H1 (cell line): ENCODE data around the gene FITM1. TPM values are rescaled to one million over a fixed set of nuclear protein-coding genes. Genes with fewer than 3 reads are reported as not detected.

Source experiments
- CTCF ChIA-PET: fragments of 300-600 bp; sonication (Branson Sonifier 250); formaldehyde crosslinking; loops from one replicate; lab custom pipeline; 2021; ENCODE audit not compliant: partially characterized antibody; lab: Charles Lee
- POLR2A ChIA-PET: fragments of 300-600 bp; sonication (Branson Sonifier 250); formaldehyde crosslinking; loops from one replicate; lab custom pipeline; 2021; ENCODE audit warnings: inconsistent platforms; ENCODE audit not compliant: partially characterized antibody; lab: Charles Lee
- DNase-seq, 2 experiments: peaks; one replicate each; pipeline versions ENCODE4 v3.0.0 to v3.0.0-alpha.2; 2010 to 2022; ENCODE audit warnings: low spot score in 2 of 2, low read depth in 1 of 2, mixed read lengths in 1 of 2
- FAIRE-seq: peaks from 2 replicates; lab custom pipeline; 2011; peaks lifted over from hg19 to GRCh38; lab: Jason Lieb, UNC
- H2AFZ ChIP-seq: 2 replicates; pipeline ENCODE4 v1.8.1; 2012; ENCODE audit warnings: low read length, inconsistent platforms
- H2AK5ac ChIP-seq: 2 replicates; pipeline ENCODE4 v1.6.1; 2013; ENCODE audit warnings: low read depth, low read length
- H2BK120ac ChIP-seq: replicated peaks from 2 replicates; pipeline ENCODE3; 2013; ENCODE audit warnings: low read depth, low read length, inconsistent platforms
- H2BK12ac ChIP-seq: 2 replicates; pipeline ENCODE4 v1.6.1; 2013; ENCODE audit warnings: low read depth, low read length
- H2BK15ac ChIP-seq: 2 replicates; pipeline ENCODE4 v1.6.1; 2013; ENCODE audit warnings: low read length
- H2BK20ac ChIP-seq: 2 replicates; pipeline ENCODE4 v1.6.1; 2013; ENCODE audit warnings: low read length
- H2BK5ac ChIP-seq: 2 replicates; pipeline ENCODE4 v1.6.1; 2013; ENCODE audit warnings: low read depth, low read length
- H3K14ac ChIP-seq: 2 replicates; pipeline ENCODE4 v1.6.1; 2013; ENCODE audit warnings: inconsistent platforms; ENCODE audit not compliant: insufficient read length
- H3K18ac ChIP-seq: 2 replicates; pipeline ENCODE4 v1.6.1; 2013; ENCODE audit warnings: low read length; ENCODE audit errors: extremely low read depth
- H3K23ac ChIP-seq: 2 replicates; pipeline ENCODE4 v1.6.1; 2013; ENCODE audit warnings: inconsistent platforms; ENCODE audit not compliant: insufficient read length
- H3K23me2 ChIP-seq: 2 replicates; pipeline ENCODE4 v1.6.1; 2013; ENCODE audit warnings: low read depth, low read length
- H3K27ac ChIP-seq: 2 replicates; pipeline ENCODE4 v1.6.1; 2011; ENCODE audit warnings: low read depth, low read length, inconsistent platforms
- H3K27me3 ChIP-seq, 4 experiments: replicated peaks in 1 of 4; 1 replicate in 1 of 4; 2 replicates in 3 of 4; pipeline versions ENCODE4 v1.6.1 to v1.8.1; 2011 to 2013; ENCODE audit warnings: low read length in 3 of 4, mild to moderate bottlenecking in 3 of 4, inconsistent platforms in 2 of 4, mixed read lengths in 2 of 4, moderate library complexity in 1 of 4; ENCODE audit not compliant: control insufficient read depth in 3 of 4, insufficient read depth in 3 of 4; ENCODE audit errors: extremely low read depth in 1 of 4
- H3K36me3 ChIP-seq, 4 experiments: 2 replicates each; pipeline versions ENCODE4 v1.6.1 to v1.8.1; 2011 to 2013; ENCODE audit warnings: mild to moderate bottlenecking in 4 of 4, low read length in 3 of 4, moderate library complexity in 2 of 4, control low read depth in 1 of 4, inconsistent platforms in 1 of 4; ENCODE audit not compliant: insufficient read depth in 4 of 4, control insufficient read depth in 2 of 4
- H3K4ac ChIP-seq: replicated peaks from 2 replicates; pipeline ENCODE3; 2013; ENCODE audit warnings: low read length, low read depth, mixed read lengths, inconsistent platforms; ENCODE audit not compliant: insufficient read length
- H3K4me1 ChIP-seq, 4 experiments: replicated peaks in 1 of 4; 1 replicate in 1 of 4; 2 replicates in 3 of 4; pipeline versions ENCODE4 v1.6.1 to v1.8.1; 2011 to 2013; ENCODE audit warnings: low read length in 3 of 4, inconsistent platforms in 2 of 4, mixed read lengths in 1 of 4; ENCODE audit not compliant: insufficient read depth in 4 of 4, control insufficient read depth in 3 of 4
- H3K4me2 ChIP-seq, 2 experiments: 2 replicates each; pipeline versions ENCODE4 v1.6.1 to v1.8.1; 2011 to 2013; ENCODE audit warnings: low read depth in 2 of 2, low read length in 2 of 2, control low read depth in 1 of 2, inconsistent platforms in 1 of 2, mild to moderate bottlenecking in 1 of 2; ENCODE audit not compliant: insufficient read depth in 1 of 2
- H3K4me3 ChIP-seq, 4 experiments: fragments of 200-600, 300-600 bp in 1 of 4; sonication (generic), shearing (Covaris generic), sonication (Bioruptor Twin) in 1 of 4; 2 replicates each; pipeline versions ENCODE4 v1.5.1 to v1.8.1; 2011 to 2016; ENCODE audit warnings: low read length in 4 of 4, low read depth in 3 of 4, control low read depth in 2 of 4, inconsistent platforms in 2 of 4, mild to moderate bottlenecking in 2 of 4, mixed read lengths in 1 of 4, moderate library complexity in 1 of 4; ENCODE audit not compliant: insufficient read depth in 2 of 4; ENCODE audit errors: extremely low read depth in 1 of 4
- H3K56ac ChIP-seq: replicated peaks from 2 replicates; pipeline ENCODE3; 2013; ENCODE audit warnings: low read depth, mild to moderate bottlenecking, mixed read lengths, low read length, inconsistent platforms; ENCODE audit not compliant: insufficient read length
- H3K79me1 ChIP-seq: 2 replicates; pipeline ENCODE4 v1.6.1; 2013; ENCODE audit warnings: low read depth, low read length, control low read depth
- H3K79me2 ChIP-seq, 2 experiments: 2 replicates each; pipeline versions ENCODE4 v1.6.1 to v1.8.1; 2012 to 2013; ENCODE audit warnings: low read length in 2 of 2, mild to moderate bottlenecking in 2 of 2, inconsistent platforms in 1 of 2; ENCODE audit not compliant: insufficient read depth in 2 of 2, control insufficient read depth in 1 of 2
- H3K9ac ChIP-seq, 4 experiments: replicated peaks in 1 of 4; 1 replicate in 1 of 4; 2 replicates in 3 of 4; pipeline versions ENCODE4 v1.6.1 to v1.8.1; 2011 to 2013; ENCODE audit warnings: low read depth in 3 of 4, low read length in 3 of 4, control low read depth in 2 of 4, mild to moderate bottlenecking in 2 of 4, moderate library complexity in 2 of 4, inconsistent platforms in 1 of 4; ENCODE audit errors: extremely low read depth in 1 of 4
- H3K9me3 ChIP-seq, 2 experiments: 2 replicates each; pipeline versions ENCODE4 v1.6.1 to v1.8.1; 2012 to 2013; ENCODE audit warnings: mild to moderate bottlenecking in 2 of 2, moderate library complexity in 2 of 2, control low read depth in 1 of 2, inconsistent platforms in 1 of 2, low read depth in 1 of 2, low read length in 1 of 2, mixed read lengths in 1 of 2; ENCODE audit not compliant: insufficient read depth in 2 of 2
- H4K20me1 ChIP-seq, 2 experiments: replicated peaks in 1 of 2; 2 replicates each; pipeline versions ENCODE3 to v1.8.1; 2011 to 2013; ENCODE audit warnings: inconsistent platforms in 2 of 2, low read length in 2 of 2, mild to moderate bottlenecking in 1 of 2; ENCODE audit not compliant: insufficient read depth in 2 of 2, control insufficient read depth in 1 of 2
- H4K5ac ChIP-seq: 2 replicates; pipeline ENCODE4 v1.6.1; 2013; ENCODE audit warnings: low read length, low read depth, mixed read lengths, inconsistent platforms; ENCODE audit not compliant: insufficient read length
- H4K8ac ChIP-seq: 2 replicates; pipeline ENCODE4 v1.8.0; 2013; ENCODE audit warnings: mild to moderate bottlenecking, moderate library complexity, low read length, inconsistent platforms; ENCODE audit not compliant: insufficient read depth; ENCODE audit errors: extremely low read depth
- H4K91ac ChIP-seq: replicated peaks from 2 replicates; pipeline ENCODE3; 2013; ENCODE audit warnings: low read length, mixed read lengths, inconsistent platforms; ENCODE audit not compliant: insufficient read length
- ASH2L ChIP-seq: fragments of 200-600, 300-600 bp; sonication (generic); IDR thresholded peaks from one replicate; pipeline ENCODE4 v1.7.1; 2017; ENCODE audit warnings: low read length
- BCL11A ChIP-seq, 2 experiments: IDR thresholded peaks; one replicate each; pipeline ENCODE4 v1.6.1; 2011; ENCODE audit warnings: low read depth in 2 of 2, low read length in 2 of 2, mild to moderate bottlenecking in 2 of 2
- BRCA1 ChIP-seq: IDR thresholded peaks from 2 replicates; pipeline ENCODE4 v1.6.1; 2012; ENCODE audit warnings: low read depth, low read length, improper control_type of control experiment
- CHD1 ChIP-seq: IDR thresholded peaks from 2 replicates; pipeline ENCODE4 v1.6.1; 2012; ENCODE audit warnings: low read depth, low read length, improper control_type of control experiment
- CTBP2 ChIP-seq: IDR thresholded peaks from 2 replicates; pipeline ENCODE4 v1.7.0; 2011; ENCODE audit warnings: borderline replicate concordance, mild to moderate bottlenecking, moderate library complexity, mixed read lengths, low read length; ENCODE audit not compliant: insufficient read depth, insufficient read length
- GTF2F1 ChIP-seq: IDR thresholded peaks from 2 replicates; pipeline ENCODE4 v1.6.1; 2012; ENCODE audit warnings: low read depth, low read length, improper control_type of control experiment, borderline replicate concordance
- JUND ChIP-seq: IDR thresholded peaks from 2 replicates; pipeline ENCODE4 v1.6.1; 2011; ENCODE audit warnings: mild to moderate bottlenecking, improper control_type of control experiment, low read length
- KDM1A ChIP-seq: fragments of 200-600, 300-600 bp; sonication (generic); IDR thresholded peaks from 2 replicates; pipeline ENCODE4 v1.7.1; 2016; ENCODE audit warnings: mild to moderate bottlenecking, low read length, borderline replicate concordance
- KDM4A ChIP-seq: IDR thresholded peaks from one replicate; pipeline ENCODE4 v1.7.1; 2012; ENCODE audit warnings: low read depth, mild to moderate bottlenecking, moderate library complexity, low read length, inconsistent platforms; ENCODE audit not compliant: severe bottlenecking
- KDM5A ChIP-seq: fragments of 200-600 bp; IDR thresholded peaks from 2 replicates; pipeline ENCODE4 v1.7.1; 2012; ENCODE audit warnings: mild to moderate bottlenecking, low read length, inconsistent platforms, mixed read lengths
- PHF8 ChIP-seq: fragments of 200-600 bp; sonication (generic); conservative IDR thresholded peaks from 2 replicates; pipeline ENCODE4 v1.7.1; 2012; ENCODE audit warnings: low read depth, mild to moderate bottlenecking, inconsistent platforms, low read length, moderate library complexity
- SIX5 ChIP-seq: IDR thresholded peaks from 2 replicates; pipeline ENCODE4 v1.6.1; 2011; ENCODE audit warnings: mild to moderate bottlenecking, low read depth, low read length
- SUZ12 ChIP-seq: fragments of 200-600 bp; sonication (generic); IDR thresholded peaks from 2 replicates; pipeline ENCODE4 v1.6.1; 2012; ENCODE audit warnings: mild to moderate bottlenecking, inconsistent platforms, low read length, moderate library complexity, mixed read lengths
- USF2 ChIP-seq: IDR thresholded peaks from 2 replicates; pipeline ENCODE4 v1.6.1; 2011; ENCODE audit warnings: low read length, improper control_type of control experiment
- WGBS, 2 experiments: shearing (Covaris generic) in 1 of 2; methylation state at CpG; one replicate each; pipeline versions ENCODE4 v1.1.6 to v1.1.7; 2013 to 2015; ENCODE audit warnings: low lambda C conversion rate in 2 of 2, mixed read lengths in 2 of 2, inconsistent platforms in 1 of 2, low coverage in 1 of 2, missing lambda C conversion rate in 1 of 2; ENCODE audit not compliant: insufficient replicate concordance in 2 of 2, insufficient coverage in 1 of 2, insufficient read length in 1 of 2; ENCODE audit errors: extremely low coverage in 1 of 2, missing lambda C conversion rate in 1 of 2; 5-methylcytosine and 5-hydroxymethylcytosine counted together
- polyA plus RNA-seq, 7 experiments: library from polyadenylated mRNA; depleted of rRNA in 3 of 7; stranded (reverse) in 5 of 7; unstranded in 2 of 7; fragments of >200 nt in 5 of 7; fragments of 200-250 nt in 2 of 7; gene quantifications; 1 replicate in 5 of 7; 2 replicates in 1 of 7; 4 replicates in 1 of 7; pipeline versions ENCODE4 v1.2.1 to v1.2.3, GENCODE V29; 2011 to 2013; ENCODE audit warnings: missing spikeins in 2 of 7, mixed read lengths in 2 of 7
- total RNA-seq: library from RNA; stranded (reverse); fragmentation: NEBNext Ultra II Directional; extraction: Animal tissue kit (Norgen Biotek cat#: 25700); gene quantifications from 2 replicates; pipeline ENCODE4 v1.2.1, GENCODE V29; 2021

Gene FITM1
- total and polyA plus RNA-seq, 2 of the 8 experiments (the other 6 are each of a cell fraction or from before 2014, with no cell fraction given): 0.53 to 0.76 TPM

GRCh38 chr14:24122416-24122815 lies 8.0 kb upstream of the FITM1 start:
- Histone ChIP-seq H3K4me1 (no peaks in the 10 kb centered on the region), H3K79me2 (no peaks in the 10 kb centered on the region), H3K79me1 (no peaks in the 10 kb centered on the region), H3K56ac (no peak overlapping the region), H3K9ac (no peak overlapping the region), H2BK5ac (no peak overlapping the region), H2BK15ac (no peak overlapping the region), H3K36me3 (peaks cover 14 to 39% (median 32%) of the 10 kb centered on the region in 4 experiments), H3K27ac (no peak overlapping the region), H3K18ac (no peak overlapping the region), H2BK12ac (no peak overlapping the region), H3K9me3 (no peaks in the 10 kb centered on the region), H4K8ac (no peak overlapping the region), H3K23me2 (no peaks in the 10 kb centered on the region), H2BK120ac (no peak overlapping the region), H2AFZ (no peak overlapping the region), H4K91ac (no peak overlapping the region), H3K14ac (no peak overlapping the region), H2BK20ac (no peak overlapping the region), H3K4me2 (no peak overlapping the region), H3K4ac (no peak overlapping the region), H4K20me1 (peaks cover 0 to 3% of the 10 kb centered on the region in 2 experiments), H2AK5ac (no peak overlapping the region), H4K5ac (no peak overlapping the region), H3K4me3 (no peak overlapping the region), H3K23ac (no peak overlapping the region), H3K27me3 (no peaks in the 10 kb centered on the region)
- FAIRE-seq (no peak), DNase-seq (no peak)
- ChIA-PET POLR2A (interaction anchor here (0.8 to 11.1 kb wide), 8 partner anchors 6 to 84 kb away, joined by 3 to 96 read pairs (median 6); partner anchors contain the start of genes DCAF11, FITM1 and NRL), CTCF (interaction anchor here (0.8 to 1.6 kb wide), 2 partner anchors 15 to 32 kb away, joined by 3 to 4 read pairs; no protein-coding TSS in a partner anchor)
- WGBS, 2 experiments: 94% methylated on average over 3 of the region's 4 CpGs; no CpG with 5 or more reads in 1 of the 2 experiments
- TF ChIP-seq BRCA1 (no peak), SIX5 (no peak), SUZ12 (no peak), USF2 (no peak), KDM5A (no peak), CTBP2 (no peak), PHF8 (no peak), CHD1 (no peak), KDM4A (no peak), BCL11A (IDR thresholded peaks at IDR 0.05; ENCODE audit: low read depth in 2 of 2, low read length in 2 of 2) (no peak), KDM1A (no peak), GTF2F1 (no peak), ASH2L (no peak), JUND (no peak)
